ENCODE results near the gene DCTN3. TPM values are rescaled to one million over a fixed set of nuclear protein-coding genes. Genes with fewer than 3 reads are reported as not detected.
A peak's percentile ranks its signal among the peaks of the same experiment; 100 is the strongest.

DCTN3 gene
- total RNA-seq, 1 donor from 2014 or later, result 105 TPM

- peak overlapping the region; percentile 89 for H3K27ac Mint-ChIP-seq (ENCODE audit: unreplicated experiment)
- no peak for TF ChIP-seq CTCF (IDR thresholded peaks at IDR 0.05)
- H3K36me3 Mint-ChIP-seq (ENCODE audit: unreplicated experiment), result peaks cover 7% of the 10 kb centered on the region
- peaks cover 19% of the 10 kb centered on the region for H3K4me1 Mint-ChIP-seq (ENCODE audit: unreplicated experiment)
- peak overlapping the region; percentile 79 for H3K4me3 Mint-ChIP-seq (ENCODE audit: unreplicated experiment)
- H3K27me3 Mint-ChIP-seq (ENCODE audit: unreplicated experiment), result no peaks in the 10 kb centered on the region
- no peaks in the 10 kb centered on the region for H3K9me3 Mint-ChIP-seq (ENCODE audit: unreplicated experiment)
- DNase-seq (ENCODE audit: extremely low spot score, unreplicated experiment), result no peak
Measured at GRCh38 chr9:34611251-34611810, 9.0 kb downstream of the DCTN3 start.

- Mint-ChIP-seq H3K27me3 (ENCODE audit: unreplicated experiment) (no peaks in the 10 kb centered on the region), H3K9me3 (ENCODE audit: unreplicated experiment) (no peaks in the 10 kb centered on the region), H3K27ac (ENCODE audit: unreplicated experiment) (no peak overlapping the region), H3K4me1 (ENCODE audit: unreplicated experiment) (peaks cover 19% of the 10 kb centered on the region), H3K4me3 (ENCODE audit: unreplicated experiment) (peak overlapping the region; percentile 26), H3K36me3 (ENCODE audit: unreplicated experiment) (peaks cover 5% of the 10 kb centered on the region)
- DNase-seq (ENCODE audit: extremely low spot score, unreplicated experiment), result no peak
- no peak for TF ChIP-seq CTCF (IDR thresholded peaks at IDR 0.05)
Measured at GRCh38 chr9:34610434-34611206, 9.7 kb downstream of the DCTN3 start.

GRCh38 chr9:34607331-34607730 lies 13.0 kb downstream of the DCTN3 start:
- Mint-ChIP-seq H3K4me1 (ENCODE audit: unreplicated experiment) (peaks cover 12% of the 10 kb centered on the region), H3K27ac (ENCODE audit: unreplicated experiment) (no peak overlapping the region), H3K36me3 (ENCODE audit: unreplicated experiment) (no peaks in the 10 kb centered on the region), H3K4me3 (ENCODE audit: unreplicated experiment) (no peak overlapping the region), H3K27me3 (ENCODE audit: unreplicated experiment) (peaks cover 11% of the 10 kb centered on the region), H3K9me3 (ENCODE audit: unreplicated experiment) (no peaks in the 10 kb centered on the region)
- DNase-seq (ENCODE audit: extremely low spot score, unreplicated experiment), result no peak
- TF ChIP-seq CTCF (IDR thresholded peaks at IDR 0.05), result no peak

- H3K27ac Mint-ChIP-seq (ENCODE audit: unreplicated experiment), result no peak overlapping the region
- DNase-seq (ENCODE audit: extremely low spot score, unreplicated experiment), result no peak
- peaks cover 8% of the 10 kb centered on the region for H3K4me1 Mint-ChIP-seq (ENCODE audit: unreplicated experiment)
- H3K4me3 Mint-ChIP-seq (ENCODE audit: unreplicated experiment), result no peak overlapping the region
- no peak for TF ChIP-seq CTCF (IDR thresholded peaks at IDR 0.05)
- no peaks in the 10 kb centered on the region for H3K9me3 Mint-ChIP-seq (ENCODE audit: unreplicated experiment)
- peaks cover 11% of the 10 kb centered on the region for H3K27me3 Mint-ChIP-seq (ENCODE audit: unreplicated experiment)
- no peaks in the 10 kb centered on the region for H3K36me3 Mint-ChIP-seq (ENCODE audit: unreplicated experiment)
Measured at GRCh38 chr9:34606905-34607304, 13.4 kb downstream of the DCTN3 start.

- Mint-ChIP-seq H3K36me3 (ENCODE audit: unreplicated experiment) (no peaks in the 10 kb centered on the region), H3K9me3 (ENCODE audit: unreplicated experiment) (no peaks in the 10 kb centered on the region), H3K4me3 (ENCODE audit: unreplicated experiment) (no peak overlapping the region), H3K4me1 (ENCODE audit: unreplicated experiment) (peaks cover 2% of the 10 kb centered on the region), H3K27ac (ENCODE audit: unreplicated experiment) (no peak overlapping the region), H3K27me3 (ENCODE audit: unreplicated experiment) (peaks cover 15% of the 10 kb centered on the region)
- DNase-seq (ENCODE audit: extremely low spot score, unreplicated experiment), result no peak
- TF ChIP-seq CTCF (IDR thresholded peaks at IDR 0.05), result no peak
Measured at GRCh38 chr9:34606190-34606589, 14.1 kb downstream of the DCTN3 start.
